H1 (cell line): ENCODE results near the gene CDK3. TPM values are rescaled to one million over a fixed set of nuclear protein-coding genes. Genes with fewer than 3 reads are reported as not detected.

Experiments used
- CTCF ChIA-PET: fragments of 300-600 bp; sonication (Branson Sonifier 250); formaldehyde crosslinking; loops from one replicate; lab custom pipeline; 2021; ENCODE audit not compliant: partially characterized antibody; lab: Charles Lee
- POLR2A ChIA-PET: fragments of 300-600 bp; sonication (Branson Sonifier 250); formaldehyde crosslinking; loops from one replicate; lab custom pipeline; 2021; ENCODE audit warnings: inconsistent platforms; ENCODE audit not compliant: partially characterized antibody; lab: Charles Lee
- DNase-seq, 2 experiments: peaks; one replicate each; pipeline versions ENCODE4 v3.0.0 to v3.0.0-alpha.2; 2010 to 2022; ENCODE audit warnings: low spot score in 2 of 2, low read depth in 1 of 2, mixed read lengths in 1 of 2
- FAIRE-seq: peaks from 2 replicates; lab custom pipeline; 2011; peaks lifted over from hg19 to GRCh38; lab: Jason Lieb, UNC
- H2AFZ ChIP-seq: 2 replicates; pipeline ENCODE4 v1.8.1; 2012; ENCODE audit warnings: low read length, inconsistent platforms
- H2AK5ac ChIP-seq: 2 replicates; pipeline ENCODE4 v1.6.1; 2013; ENCODE audit warnings: low read depth, low read length
- H2BK120ac ChIP-seq: replicated peaks from 2 replicates; pipeline ENCODE3; 2013; ENCODE audit warnings: low read depth, low read length, inconsistent platforms
- H2BK12ac ChIP-seq: 2 replicates; pipeline ENCODE4 v1.6.1; 2013; ENCODE audit warnings: low read depth, low read length
- H2BK15ac ChIP-seq: 2 replicates; pipeline ENCODE4 v1.6.1; 2013; ENCODE audit warnings: low read length
- H2BK20ac ChIP-seq: 2 replicates; pipeline ENCODE4 v1.6.1; 2013; ENCODE audit warnings: low read length
- H2BK5ac ChIP-seq: 2 replicates; pipeline ENCODE4 v1.6.1; 2013; ENCODE audit warnings: low read depth, low read length
- H3K14ac ChIP-seq: 2 replicates; pipeline ENCODE4 v1.6.1; 2013; ENCODE audit warnings: inconsistent platforms; ENCODE audit not compliant: insufficient read length
- H3K18ac ChIP-seq: 2 replicates; pipeline ENCODE4 v1.6.1; 2013; ENCODE audit warnings: low read length; ENCODE audit errors: extremely low read depth
- H3K23ac ChIP-seq: 2 replicates; pipeline ENCODE4 v1.6.1; 2013; ENCODE audit warnings: inconsistent platforms; ENCODE audit not compliant: insufficient read length
- H3K23me2 ChIP-seq: 2 replicates; pipeline ENCODE4 v1.6.1; 2013; ENCODE audit warnings: low read depth, low read length
- H3K27ac ChIP-seq: 2 replicates; pipeline ENCODE4 v1.6.1; 2011; ENCODE audit warnings: low read depth, low read length, inconsistent platforms
- H3K27me3 ChIP-seq, 4 experiments: replicated peaks in 1 of 4; 1 replicate in 1 of 4; 2 replicates in 3 of 4; pipeline versions ENCODE4 v1.6.1 to v1.8.1; 2011 to 2013; ENCODE audit warnings: low read length in 3 of 4, mild to moderate bottlenecking in 3 of 4, inconsistent platforms in 2 of 4, mixed read lengths in 2 of 4, moderate library complexity in 1 of 4; ENCODE audit not compliant: control insufficient read depth in 3 of 4, insufficient read depth in 3 of 4; ENCODE audit errors: extremely low read depth in 1 of 4
- H3K36me3 ChIP-seq, 4 experiments: 2 replicates each; pipeline versions ENCODE4 v1.6.1 to v1.8.1; 2011 to 2013; ENCODE audit warnings: mild to moderate bottlenecking in 4 of 4, low read length in 3 of 4, moderate library complexity in 2 of 4, control low read depth in 1 of 4, inconsistent platforms in 1 of 4; ENCODE audit not compliant: insufficient read depth in 4 of 4, control insufficient read depth in 2 of 4
- H3K4ac ChIP-seq: replicated peaks from 2 replicates; pipeline ENCODE3; 2013; ENCODE audit warnings: low read length, low read depth, mixed read lengths, inconsistent platforms; ENCODE audit not compliant: insufficient read length
- H3K4me1 ChIP-seq, 4 experiments: replicated peaks in 1 of 4; 1 replicate in 1 of 4; 2 replicates in 3 of 4; pipeline versions ENCODE4 v1.6.1 to v1.8.1; 2011 to 2013; ENCODE audit warnings: low read length in 3 of 4, inconsistent platforms in 2 of 4, mixed read lengths in 1 of 4; ENCODE audit not compliant: insufficient read depth in 4 of 4, control insufficient read depth in 3 of 4
- H3K4me2 ChIP-seq, 2 experiments: 2 replicates each; pipeline versions ENCODE4 v1.6.1 to v1.8.1; 2011 to 2013; ENCODE audit warnings: low read depth in 2 of 2, low read length in 2 of 2, control low read depth in 1 of 2, inconsistent platforms in 1 of 2, mild to moderate bottlenecking in 1 of 2; ENCODE audit not compliant: insufficient read depth in 1 of 2
- H3K4me3 ChIP-seq, 4 experiments: fragments of 200-600, 300-600 bp in 1 of 4; sonication (generic), shearing (Covaris generic), sonication (Bioruptor Twin) in 1 of 4; 2 replicates each; pipeline versions ENCODE4 v1.5.1 to v1.8.1; 2011 to 2016; ENCODE audit warnings: low read length in 4 of 4, low read depth in 3 of 4, control low read depth in 2 of 4, inconsistent platforms in 2 of 4, mild to moderate bottlenecking in 2 of 4, mixed read lengths in 1 of 4, moderate library complexity in 1 of 4; ENCODE audit not compliant: insufficient read depth in 2 of 4; ENCODE audit errors: extremely low read depth in 1 of 4
- H3K56ac ChIP-seq: replicated peaks from 2 replicates; pipeline ENCODE3; 2013; ENCODE audit warnings: low read depth, mild to moderate bottlenecking, mixed read lengths, low read length, inconsistent platforms; ENCODE audit not compliant: insufficient read length
- H3K79me1 ChIP-seq: 2 replicates; pipeline ENCODE4 v1.6.1; 2013; ENCODE audit warnings: low read depth, low read length, control low read depth
- H3K79me2 ChIP-seq, 2 experiments: 2 replicates each; pipeline versions ENCODE4 v1.6.1 to v1.8.1; 2012 to 2013; ENCODE audit warnings: low read length in 2 of 2, mild to moderate bottlenecking in 2 of 2, inconsistent platforms in 1 of 2; ENCODE audit not compliant: insufficient read depth in 2 of 2, control insufficient read depth in 1 of 2
- H3K9ac ChIP-seq, 4 experiments: replicated peaks in 1 of 4; 1 replicate in 1 of 4; 2 replicates in 3 of 4; pipeline versions ENCODE4 v1.6.1 to v1.8.1; 2011 to 2013; ENCODE audit warnings: low read depth in 3 of 4, low read length in 3 of 4, control low read depth in 2 of 4, mild to moderate bottlenecking in 2 of 4, moderate library complexity in 2 of 4, inconsistent platforms in 1 of 4; ENCODE audit errors: extremely low read depth in 1 of 4
- H3K9me3 ChIP-seq, 2 experiments: 2 replicates each; pipeline versions ENCODE4 v1.6.1 to v1.8.1; 2012 to 2013; ENCODE audit warnings: mild to moderate bottlenecking in 2 of 2, moderate library complexity in 2 of 2, control low read depth in 1 of 2, inconsistent platforms in 1 of 2, low read depth in 1 of 2, low read length in 1 of 2, mixed read lengths in 1 of 2; ENCODE audit not compliant: insufficient read depth in 2 of 2
- H4K20me1 ChIP-seq, 2 experiments: replicated peaks in 1 of 2; 2 replicates each; pipeline versions ENCODE3 to v1.8.1; 2011 to 2013; ENCODE audit warnings: inconsistent platforms in 2 of 2, low read length in 2 of 2, mild to moderate bottlenecking in 1 of 2; ENCODE audit not compliant: insufficient read depth in 2 of 2, control insufficient read depth in 1 of 2
- H4K5ac ChIP-seq: 2 replicates; pipeline ENCODE4 v1.6.1; 2013; ENCODE audit warnings: low read length, low read depth, mixed read lengths, inconsistent platforms; ENCODE audit not compliant: insufficient read length
- H4K8ac ChIP-seq: 2 replicates; pipeline ENCODE4 v1.8.0; 2013; ENCODE audit warnings: mild to moderate bottlenecking, moderate library complexity, low read length, inconsistent platforms; ENCODE audit not compliant: insufficient read depth; ENCODE audit errors: extremely low read depth
- H4K91ac ChIP-seq: replicated peaks from 2 replicates; pipeline ENCODE3; 2013; ENCODE audit warnings: low read length, mixed read lengths, inconsistent platforms; ENCODE audit not compliant: insufficient read length
- ATF2 ChIP-seq: IDR thresholded peaks from 2 replicates; pipeline ENCODE4 v1.6.1; 2012; ENCODE audit warnings: low read length, inconsistent platforms
- CEBPB ChIP-seq: IDR thresholded peaks from 2 replicates; pipeline ENCODE4 v1.6.1; 2012; ENCODE audit warnings: low read depth, low read length
- CHD2 ChIP-seq: IDR thresholded peaks from 2 replicates; pipeline ENCODE4 v1.6.1; 2012; ENCODE audit warnings: low read length, improper control_type of control experiment
- GTF2F1 ChIP-seq: IDR thresholded peaks from 2 replicates; pipeline ENCODE4 v1.6.1; 2012; ENCODE audit warnings: low read depth, low read length, improper control_type of control experiment, borderline replicate concordance
- KDM4A ChIP-seq: IDR thresholded peaks from one replicate; pipeline ENCODE4 v1.7.1; 2012; ENCODE audit warnings: low read depth, mild to moderate bottlenecking, moderate library complexity, low read length, inconsistent platforms; ENCODE audit not compliant: severe bottlenecking
- MAFK ChIP-seq: IDR thresholded peaks from 2 replicates; pipeline ENCODE4 v1.6.1; 2012; ENCODE audit warnings: low read depth, mild to moderate bottlenecking, improper control_type of control experiment, low read length
- POU5F1 ChIP-seq: IDR thresholded peaks from 2 replicates; pipeline ENCODE4 v1.6.1; 2011; ENCODE audit warnings: low read depth, mild to moderate bottlenecking, low read length, moderate library complexity
- RAD21 ChIP-seq, 2 experiments: IDR thresholded peaks in 1 of 2; conservative IDR thresholded peaks in 1 of 2; 2 replicates each; pipeline ENCODE4 v1.6.1; 2011; ENCODE audit warnings: low read depth in 2 of 2, low read length in 2 of 2, improper control_type of control experiment in 1 of 2, inconsistent platforms in 1 of 2, mild to moderate bottlenecking in 1 of 2, moderate library complexity in 1 of 2
- SUZ12 ChIP-seq: fragments of 200-600 bp; sonication (generic); IDR thresholded peaks from 2 replicates; pipeline ENCODE4 v1.6.1; 2012; ENCODE audit warnings: mild to moderate bottlenecking, inconsistent platforms, low read length, moderate library complexity, mixed read lengths
- WGBS, 2 experiments: shearing (Covaris generic) in 1 of 2; methylation state at CpG; one replicate each; pipeline versions ENCODE4 v1.1.6 to v1.1.7; 2013 to 2015; ENCODE audit warnings: low lambda C conversion rate in 2 of 2, mixed read lengths in 2 of 2, inconsistent platforms in 1 of 2, low coverage in 1 of 2, missing lambda C conversion rate in 1 of 2; ENCODE audit not compliant: insufficient replicate concordance in 2 of 2, insufficient coverage in 1 of 2, insufficient read length in 1 of 2; ENCODE audit errors: extremely low coverage in 1 of 2, missing lambda C conversion rate in 1 of 2; 5-methylcytosine and 5-hydroxymethylcytosine counted together
- polyA plus RNA-seq, 7 experiments: library from polyadenylated mRNA; depleted of rRNA in 3 of 7; stranded (reverse) in 5 of 7; unstranded in 2 of 7; fragments of >200 nt in 5 of 7; fragments of 200-250 nt in 2 of 7; gene quantifications; 1 replicate in 5 of 7; 2 replicates in 1 of 7; 4 replicates in 1 of 7; pipeline versions ENCODE4 v1.2.1 to v1.2.3, GENCODE V29; 2011 to 2013; ENCODE audit warnings: missing spikeins in 2 of 7, mixed read lengths in 2 of 7
- total RNA-seq: library from RNA; stranded (reverse); fragmentation: NEBNext Ultra II Directional; extraction: Animal tissue kit (Norgen Biotek cat#: 25700); gene quantifications from 2 replicates; pipeline ENCODE4 v1.2.1, GENCODE V29; 2021

CDK3 gene
- total and polyA plus RNA-seq, 2 of the 8 experiments (the other 6 are each of a cell fraction or from before 2014, with no cell fraction given), result 10.0 to 14.6 TPM

GRCh38 chr17:76002100-76002499, 1.4 kb downstream of the CDK3 start:
- TF ChIP-seq MAFK (no peak), RAD21 (IDR thresholded peaks at IDR 0.05 in 1 of 2, conservative IDR thresholded peaks at IDR 0.05 in 1 of 2; ENCODE audit: low read depth in 2 of 2, low read length in 2 of 2) (no peak), KDM4A (no peak), ATF2 (no peak), GTF2F1 (no peak), SUZ12 (no peak), CEBPB (no peak), CHD2 (no peak), POU5F1 (no peak)
- TF ChIP-seq, all 59 proteins: peak for 0
- POLR2A ChIA-PET, result interaction anchor here (1.3 kb wide), 1 partner anchor 78 kb away, joined by 5 read pairs; no protein-coding TSS in a partner anchor
- H3K9ac ChIP-seq, result no peak overlapping the region

More at GRCh38 chr17:76002100-76002499, 1.4 kb downstream of the CDK3 start:
- Histone ChIP-seq H3K18ac (no peak overlapping the region), H2AFZ (no peak overlapping the region), H3K79me1 (no peaks in the 10 kb centered on the region), H3K14ac (no peak overlapping the region), H3K4me2 (no peak overlapping the region), H3K23ac (no peak overlapping the region), H3K79me2 (no peaks in the 10 kb centered on the region), H2BK20ac (no peak overlapping the region), H4K8ac (no peak overlapping the region), H3K4me3 (no peak overlapping the region), H4K5ac (no peak overlapping the region), H2AK5ac (no peak overlapping the region), H2BK5ac (no peak overlapping the region; the same call in 1 of the 2 replicates), H3K56ac (no peak overlapping the region), H2BK12ac (no peak overlapping the region), H3K36me3 (no peaks in the 10 kb centered on the region; a peak in 2 of 8 replicates), H4K91ac (no peak overlapping the region), H3K27ac (no peak overlapping the region), H2BK120ac (no peak overlapping the region), H3K9me3 (no peaks in the 10 kb centered on the region), H3K27me3 (no peaks in the 10 kb centered on the region), H3K23me2 (no peaks in the 10 kb centered on the region), H3K4me1 (no peaks in the 10 kb centered on the region; a peak in 2 of 7 replicates), H2BK15ac (no peak overlapping the region), H4K20me1 (no peaks in the 10 kb centered on the region), H3K4ac (no peak overlapping the region)
- no peak for FAIRE-seq
- no peak for DNase-seq
- 96% methylated on average over 12 of the region's 12 CpGs; no CpG with 5 or more reads in 1 of the 2 experiments for WGBS, 2 experiments
- CTCF ChIA-PET, result interaction anchor here (0.7 to 32.0 kb wide), 10 partner anchors 10 to 181 kb away, joined by 3 to 885 read pairs (median 10); partner anchors contain the start of genes EVPL, MRPL38, TRIM47 and TRIM65
